ENCODE measurements around the gene ARMC9.
"Not testable (repeated sequence)": the region's sequence is repeated elsewhere in the genome, so short reads cannot be mapped to it uniquely, and the experiment has no call there.

The ARMC9 gene

DNA sequence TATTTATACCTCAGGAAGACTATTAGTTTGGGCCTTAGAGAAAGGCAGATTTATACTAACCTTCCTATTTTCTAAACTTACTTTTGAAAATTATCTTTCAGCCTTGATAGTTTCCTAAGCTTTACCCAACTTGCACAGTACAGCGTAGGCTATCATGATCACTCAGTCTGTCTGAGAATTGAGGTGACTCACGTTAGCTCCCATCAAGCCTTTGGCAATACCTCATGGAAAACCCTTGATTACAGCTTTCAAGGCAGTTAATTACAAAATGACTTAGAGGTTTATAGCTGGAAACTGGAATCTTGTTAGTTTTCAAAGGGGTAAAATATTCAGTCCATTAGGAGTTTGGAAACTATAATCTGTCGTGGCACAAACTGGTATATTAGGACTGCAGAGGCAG is 26.4 kb upstream of the ARMC9 start:
- no peak for TF ChIP-seq CTCF (IDR thresholded peaks at IDR 0.05; ENCODE audit: borderline replicate concordance, insufficient read depth, low read depth, low read length)

DNA sequence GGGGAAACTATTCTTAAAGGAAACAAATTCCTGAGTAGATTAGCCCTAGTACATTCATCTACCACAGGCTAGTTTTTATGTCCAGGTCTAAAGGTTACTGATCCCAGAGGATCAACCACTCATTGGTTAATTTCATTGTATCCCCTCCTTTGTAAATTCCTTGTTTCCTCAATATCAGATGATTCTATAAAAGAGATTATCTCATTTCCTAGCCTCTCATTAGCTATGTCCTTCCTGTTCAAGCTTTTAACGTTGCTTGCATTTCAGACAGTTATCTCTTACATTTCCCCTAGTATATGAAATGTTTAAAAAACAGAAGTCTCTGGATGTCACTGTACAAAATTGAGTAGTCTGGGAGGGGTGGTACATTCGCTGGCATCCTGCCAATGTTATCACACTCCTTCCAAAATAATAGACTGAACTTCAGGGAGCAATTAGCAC is 24.2 kb upstream of the ARMC9 start:
- no peak overlapping the region for H3K4me3 ChIP-seq (ENCODE audit: low read depth, low read length)
- no peak for TF ChIP-seq CTCF (IDR thresholded peaks at IDR 0.05; ENCODE audit: borderline replicate concordance, insufficient read depth, low read depth, low read length)

More for the DNA sequence above, 26.4 kb upstream of the ARMC9 start:
- no peak overlapping the region for H3K4me3 ChIP-seq (ENCODE audit: low read depth, low read length)

DNA sequence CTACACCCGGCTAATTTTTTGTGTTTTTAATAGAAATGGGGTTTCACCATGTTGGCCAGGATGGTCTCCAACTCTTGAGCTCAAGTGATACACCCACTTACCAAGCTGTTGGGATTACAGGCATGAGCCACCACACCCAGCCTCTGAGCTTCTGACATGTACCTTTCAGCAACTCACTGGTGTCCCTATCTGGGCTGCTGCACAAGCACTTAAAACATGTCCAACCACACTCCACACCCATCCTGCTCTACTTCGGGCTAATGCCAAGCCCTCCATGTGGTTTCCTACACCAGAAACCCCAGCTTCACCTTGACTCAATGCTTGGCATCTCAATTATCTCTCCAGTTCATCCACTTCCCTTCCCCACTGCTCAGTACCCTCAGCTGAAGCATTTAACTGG is 22.4 kb upstream of the ARMC9 start:
- no peak overlapping the region for H3K4me3 ChIP-seq (ENCODE audit: low read depth, low read length)
- TF ChIP-seq CTCF (IDR thresholded peaks at IDR 0.05; ENCODE audit: borderline replicate concordance, insufficient read depth, low read depth, low read length), result no peak

GRCh38 chr2:231177156-231178025 is 21.0 kb upstream of the ARMC9 start:
- no peak for TF ChIP-seq CTCF (IDR thresholded peaks at IDR 0.05; ENCODE audit: borderline replicate concordance, insufficient read depth, low read depth, low read length)
- H3K4me3 ChIP-seq (ENCODE audit: low read depth, low read length), result no peak overlapping the region

DNA sequence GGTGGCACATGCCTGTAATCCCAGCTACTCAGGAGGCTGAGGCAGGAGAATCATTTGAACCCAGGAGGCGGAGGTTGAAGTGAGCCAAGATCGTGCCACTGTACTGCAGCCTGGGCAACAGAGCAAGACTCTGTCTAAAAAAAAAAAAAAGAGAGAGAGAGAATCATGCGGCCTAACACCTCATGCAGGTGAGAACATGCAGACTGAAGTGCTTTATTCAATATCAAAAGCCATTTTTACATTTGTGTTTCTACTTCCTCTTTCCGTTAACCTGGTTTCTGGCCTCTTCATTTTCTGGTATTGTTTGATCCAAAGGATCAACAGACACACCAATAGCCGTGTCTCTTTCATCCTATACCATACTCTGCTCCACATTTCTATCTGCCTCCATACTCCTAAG is 19.6 kb upstream of the ARMC9 start:
- H3K4me3 ChIP-seq (ENCODE audit: low read depth, low read length), result not testable (repeated sequence)

- TF ChIP-seq CTCF (IDR thresholded peaks at IDR 0.05; ENCODE audit: borderline replicate concordance, insufficient read depth, low read depth, low read length), result no peak
Observed at GRCh38 chr2:231181860-231182512, 16.4 kb upstream of the ARMC9 start.

DNA sequence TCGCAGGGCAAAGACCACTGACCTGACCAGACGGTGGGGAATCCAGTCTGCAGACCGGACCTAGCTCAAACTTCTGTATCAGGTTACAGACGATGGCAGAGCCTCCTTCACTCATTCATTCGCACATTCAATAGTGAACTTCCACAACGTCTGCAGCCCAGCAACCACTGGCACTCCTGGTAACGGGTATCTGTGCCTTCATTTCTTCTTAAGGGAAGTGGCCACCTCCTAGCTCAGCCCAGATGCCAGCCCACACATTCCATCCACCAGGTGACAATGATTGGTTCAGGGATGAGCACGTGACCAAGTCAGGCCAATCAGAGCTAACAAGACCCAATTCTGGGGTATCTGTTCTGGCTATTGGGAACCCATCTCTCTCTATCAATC is 15.9 kb upstream of the ARMC9 start:
- TF ChIP-seq CTCF (IDR thresholded peaks at IDR 0.05; ENCODE audit: borderline replicate concordance, insufficient read depth, low read depth, low read length), result no peak
- no peak overlapping the region for H3K4me3 ChIP-seq (ENCODE audit: low read depth, low read length)

More at GRCh38 chr2:231181860-231182512, 16.4 kb upstream of the ARMC9 start:
- H3K4me3 ChIP-seq (ENCODE audit: low read depth, low read length), result no peak overlapping the region

All from GM12875 (cell line).